NCI-H774 (cell line): ENCODE measurements around the gene ORAI2.

Source experiments
- DNase-seq: peaks from one replicate; lab custom pipeline; 2025; lab: John Stamatoyannopoulos, UW

Gene ORAI2

GRCh38 chr7:102415685-102416225 is 17.6 kb upstream of the ORAI2 start:
- no peak for DNase-seq

GRCh38 chr7:102416406-102416805 is 17.0 kb upstream of the ORAI2 start:
- DNase-seq, result no peak

GRCh38 chr7:102417105-102417504 is 16.3 kb upstream of the ORAI2 start:
- no peak for DNase-seq

- no peak for DNase-seq
These were observed 14.8 kb upstream of the ORAI2 start for GRCh38 chr7:102418592-102418991.

DNA sequence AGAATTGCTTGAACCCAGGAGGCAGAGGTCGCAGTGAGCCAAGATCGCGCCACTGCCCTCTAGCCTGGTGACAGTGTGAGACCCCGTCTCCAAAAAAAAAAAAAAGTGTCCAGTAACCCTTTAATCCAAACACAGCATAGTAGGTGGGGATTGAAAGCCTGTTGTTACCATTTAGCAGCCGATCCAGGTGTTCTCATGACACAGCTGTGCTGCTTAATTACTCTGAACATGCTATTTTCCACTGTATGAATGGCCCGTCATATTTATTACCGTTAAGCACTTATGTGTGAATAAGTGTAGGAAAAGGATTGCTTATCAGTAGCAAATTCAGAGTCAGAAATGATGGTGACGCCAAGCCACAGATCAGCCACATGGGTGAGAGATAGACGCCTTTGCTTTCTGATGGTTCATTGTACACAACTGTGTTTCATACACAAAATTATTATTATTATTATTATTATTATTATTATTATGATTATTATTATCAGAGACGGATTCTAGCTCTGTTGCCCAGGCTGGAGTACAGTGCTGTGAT is 11.6 kb upstream of the ORAI2 start:
- DNase-seq, result no peak

DNA sequence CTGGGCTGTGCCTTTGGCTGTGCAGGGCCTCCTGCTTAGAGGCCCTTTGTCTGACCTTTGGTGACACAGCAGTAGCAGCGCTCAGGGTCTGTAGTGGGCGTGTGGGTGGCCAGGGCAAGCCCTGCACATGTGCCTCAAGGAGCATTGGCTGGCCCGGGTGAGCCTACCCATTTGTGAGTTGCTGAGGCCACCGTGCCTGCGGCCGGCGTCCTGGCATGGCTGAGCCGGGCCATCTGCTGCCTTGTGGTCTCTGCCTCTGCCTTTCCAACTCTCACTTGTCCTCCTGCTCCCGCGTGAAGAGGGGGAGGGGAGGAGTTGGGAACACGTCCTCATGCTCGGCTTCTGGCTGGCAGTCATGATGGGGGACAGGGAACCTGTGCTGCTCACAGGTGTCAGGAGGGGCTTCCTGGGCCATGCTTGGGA is 9.2 kb upstream of the ORAI2 start:
- DNase-seq, result no peak

DNA sequence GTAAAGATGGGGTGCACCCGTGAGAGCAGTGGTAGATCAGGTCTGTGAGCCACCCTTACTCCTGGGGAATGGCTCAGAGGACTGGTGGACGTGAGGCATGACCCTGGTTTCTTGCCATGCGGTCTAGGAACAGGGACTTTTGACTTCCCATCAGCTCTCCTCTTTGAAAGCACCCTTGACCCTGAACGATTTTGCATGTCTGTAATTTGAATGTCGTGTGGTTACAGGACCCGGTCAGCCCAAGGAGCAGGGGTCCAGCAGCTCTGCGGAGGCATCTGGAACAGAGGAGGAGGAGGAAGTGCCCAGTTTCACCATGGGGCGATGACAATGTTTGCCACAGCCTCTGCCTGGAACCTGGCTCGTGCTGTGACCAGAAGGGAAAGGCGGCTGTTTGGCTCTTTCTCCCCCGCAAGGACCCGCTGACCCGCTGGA is 8.6 kb upstream of the ORAI2 start:
- DNase-seq, result no peak

GRCh38 chr7:102425639-102426267 is 7.6 kb upstream of the ORAI2 start:
- no peak for DNase-seq

GRCh38 chr7:102426268-102427018 is 6.9 kb upstream of the ORAI2 start:
- DNase-seq, result no peak

DNA sequence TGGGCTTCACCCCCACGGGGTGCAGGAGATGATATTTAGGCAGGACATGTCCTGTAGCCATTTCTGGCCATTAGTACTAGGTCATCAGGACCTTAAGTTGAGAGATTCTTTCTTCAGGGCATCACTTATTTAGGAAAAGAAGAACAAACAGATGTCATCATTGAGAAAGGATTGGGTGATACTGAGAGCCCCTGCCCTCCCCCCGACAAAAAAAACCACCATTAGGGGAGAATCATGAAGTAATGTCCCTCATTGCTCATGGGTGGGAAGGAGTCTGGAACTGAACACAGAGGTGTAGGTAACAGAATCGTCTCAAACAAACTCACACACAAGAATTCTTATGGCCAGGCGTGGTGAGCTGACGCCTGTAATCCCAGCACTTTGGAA is 6.4 kb upstream of the ORAI2 start:
- no peak for DNase-seq

- DNase-seq, result no peak
These were observed 4.1 kb upstream of the ORAI2 start for GRCh38 chr7:102429141-102429899.

DNA sequence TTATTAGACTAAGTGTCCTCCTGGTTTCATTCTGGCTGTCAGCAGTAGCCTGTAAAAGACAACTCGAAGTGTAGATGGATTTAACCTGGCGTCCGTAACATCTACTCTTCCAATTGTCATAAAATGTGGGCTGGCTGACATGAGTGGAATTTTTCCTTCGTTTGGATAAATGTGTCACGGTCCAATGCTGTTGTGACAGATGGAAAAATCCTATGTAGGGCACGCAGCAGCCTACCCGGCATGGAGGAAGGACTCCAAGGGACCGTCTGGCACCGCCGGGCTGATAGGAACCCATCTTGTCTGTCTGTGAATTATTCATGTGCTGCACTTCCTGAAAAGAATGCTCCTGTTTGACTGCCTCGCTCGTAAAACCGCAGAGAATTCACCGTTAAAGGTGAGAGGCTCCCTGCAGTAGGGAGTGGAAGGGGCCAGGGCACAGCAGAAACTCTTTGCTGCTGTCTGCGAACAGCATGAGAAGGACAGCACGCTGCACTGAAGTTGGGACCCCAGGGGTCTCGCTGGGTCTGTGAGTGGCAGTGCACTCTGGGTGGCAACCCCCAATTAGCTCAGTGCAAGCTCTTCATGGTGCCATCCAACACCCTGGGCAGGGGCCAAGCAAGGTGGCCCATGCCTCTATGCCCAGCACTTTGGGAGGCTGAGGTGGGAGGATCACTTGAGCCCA is 1.6 kb upstream of the ORAI2 start:
- no peak for DNase-seq

DNA sequence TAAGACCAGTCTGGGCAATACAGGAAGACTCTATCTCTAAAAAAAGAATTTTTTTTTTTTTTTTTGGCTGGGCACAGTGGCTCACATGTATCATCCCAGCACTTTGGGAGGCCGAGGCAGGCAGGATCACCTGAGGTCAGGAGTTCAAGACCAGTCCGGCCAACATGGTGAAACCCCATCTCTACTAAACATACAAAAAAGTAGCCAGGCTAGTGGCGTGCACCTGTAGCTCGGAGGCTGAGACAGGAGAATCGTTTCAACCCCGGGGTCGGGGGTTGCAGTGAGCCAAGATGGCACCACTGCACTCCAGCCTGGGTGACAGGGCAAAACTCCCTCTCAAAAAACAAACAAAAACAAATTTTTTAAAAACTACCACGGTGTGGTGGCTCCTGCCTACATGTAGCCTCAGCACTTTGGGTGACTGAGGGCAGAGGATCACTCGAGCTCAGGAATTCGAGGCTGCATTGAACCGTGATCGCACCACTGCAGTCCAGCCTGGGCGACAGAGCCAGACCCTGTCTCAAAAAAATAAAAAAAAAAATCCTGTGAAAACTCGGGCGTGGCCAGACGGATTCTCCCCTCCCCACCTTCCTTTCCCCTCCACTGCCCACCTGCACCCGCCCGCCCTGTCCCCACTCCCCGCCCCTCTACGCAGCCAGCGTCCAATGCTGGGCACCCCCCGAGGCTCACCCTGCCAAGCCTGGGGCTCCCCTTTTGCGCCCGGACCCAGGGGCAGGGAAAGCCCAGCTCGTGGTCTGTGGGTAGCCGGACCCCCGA is 745 bp upstream of the ORAI2 start:
- DNase-seq, result no peak

DNA sequence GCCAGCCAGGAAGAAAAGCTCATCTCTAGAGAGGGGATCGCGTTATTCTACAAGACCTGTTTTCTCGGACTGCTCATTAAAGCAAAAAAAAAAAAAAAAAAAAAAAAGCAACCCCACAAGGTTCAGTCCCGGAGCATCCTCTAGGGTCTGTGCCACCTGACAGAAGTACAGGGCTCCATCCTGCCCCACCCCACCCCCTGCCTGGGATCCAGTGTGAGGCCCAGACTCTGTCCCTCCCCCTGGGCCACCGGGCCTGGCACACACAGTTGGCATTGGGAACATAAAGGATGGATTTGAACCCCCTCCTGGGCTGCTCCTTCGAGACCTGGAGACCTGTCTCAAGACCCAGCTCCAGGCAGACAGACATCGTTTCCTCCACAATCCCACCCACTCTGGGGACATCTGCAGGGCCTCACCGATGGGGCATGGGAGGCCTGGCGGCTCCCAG is 688 bp downstream of the ORAI2 start:
- no peak for DNase-seq

DNA sequence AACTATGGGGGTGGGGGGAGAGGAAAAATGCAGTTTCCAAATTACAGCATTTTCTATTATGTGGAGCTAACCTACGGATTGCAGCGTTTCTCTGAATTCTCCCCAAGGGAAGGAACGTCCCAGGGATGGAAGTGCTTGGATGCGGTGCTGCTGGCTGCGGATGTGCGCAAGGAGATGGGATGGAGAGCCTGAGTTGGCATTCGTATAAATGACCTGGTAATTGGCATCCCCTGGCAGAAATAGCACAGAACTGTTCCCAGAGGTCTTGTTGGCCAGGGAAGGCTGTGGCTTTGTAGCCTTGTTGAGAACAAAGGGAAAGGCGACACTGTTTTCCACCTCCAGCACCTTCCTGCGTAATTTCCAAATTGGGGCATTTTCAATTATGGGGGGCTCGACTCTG is 2.7 kb downstream of the ORAI2 start:
- DNase-seq, result no peak

DNA sequence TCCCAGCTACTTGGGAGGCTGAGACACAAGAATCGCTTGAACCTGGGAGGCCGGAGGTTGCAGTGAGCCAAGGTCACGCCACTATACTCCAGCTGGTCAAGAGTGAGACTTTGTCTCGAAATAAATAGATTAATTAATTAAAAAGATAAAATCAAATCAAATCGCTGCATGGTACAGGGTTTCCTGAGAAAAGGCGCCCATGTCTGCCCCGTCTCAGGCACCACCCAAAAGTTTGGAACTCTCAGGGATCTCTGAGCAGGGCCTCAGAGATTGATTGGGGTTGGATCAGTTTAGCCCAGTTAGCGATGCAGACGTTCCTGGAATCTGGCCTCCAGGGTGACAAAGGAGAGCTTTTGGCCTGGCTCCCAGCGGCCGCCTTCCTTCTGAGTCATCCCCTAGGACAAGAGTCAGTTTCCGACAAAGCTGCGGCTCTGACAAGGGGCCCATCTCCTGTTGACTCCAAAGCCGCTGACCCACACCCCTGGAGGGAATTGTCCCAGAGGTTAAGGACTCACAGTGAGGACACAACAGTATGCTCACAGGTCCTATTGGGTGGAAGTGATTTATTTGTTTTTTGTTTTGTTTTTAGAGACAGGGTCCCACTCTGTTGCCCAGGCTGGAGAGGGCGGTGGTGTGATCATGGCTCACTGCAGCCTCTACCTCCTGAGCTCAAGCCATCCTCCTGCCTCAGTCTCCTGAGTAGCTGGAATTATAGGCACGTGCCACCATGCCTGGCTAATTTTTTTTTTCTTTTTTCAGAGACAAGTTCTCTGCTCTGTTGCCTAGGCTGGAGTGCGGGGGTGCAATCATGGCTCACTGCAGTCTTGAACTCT is 6.8 kb downstream of the ORAI2 start:
- DNase-seq, result no peak

DNA sequence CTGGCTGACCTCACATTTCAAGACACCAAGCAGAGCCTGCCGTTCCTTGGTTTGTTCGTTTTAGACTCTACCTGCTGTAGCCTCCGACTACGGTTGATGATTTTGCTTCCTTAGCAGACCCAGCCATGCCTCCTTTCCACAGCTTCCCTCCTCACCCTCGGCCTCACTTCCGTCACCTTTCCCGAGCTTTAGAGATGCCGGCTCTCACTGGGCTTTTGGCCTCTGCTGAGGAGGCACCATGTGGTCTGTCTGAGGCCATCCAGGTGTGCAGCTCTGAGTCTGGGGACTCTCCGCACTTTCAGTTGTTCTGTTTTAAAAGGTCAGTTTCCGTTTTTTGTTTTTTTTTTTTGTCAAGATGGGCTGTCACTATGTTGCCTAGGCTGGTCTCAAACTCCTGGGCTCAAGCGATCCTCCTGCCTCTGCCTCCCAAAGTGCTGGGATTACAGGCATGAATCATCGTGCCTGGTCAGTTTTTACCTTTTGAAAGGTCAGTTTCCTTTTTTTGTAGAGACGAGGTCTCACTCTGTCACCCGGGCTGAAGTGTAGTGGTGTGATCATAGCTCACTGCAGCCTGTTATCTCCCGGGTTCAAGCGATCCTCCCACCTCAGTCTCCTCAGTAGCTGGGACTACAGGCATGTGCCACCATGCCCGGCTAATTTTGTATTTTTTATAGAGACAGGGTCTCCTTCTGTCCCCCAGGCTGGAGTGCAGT is 11.7 kb downstream of the ORAI2 start:
- DNase-seq, result no peak

GRCh38 chr7:102445674-102446071 is 12.3 kb downstream of the ORAI2 start:
- DNase-seq, result no peak

GRCh38 chr7:102446387-102447156 is 13.2 kb downstream of the ORAI2 start:
- DNase-seq, result no peak
